Endothelial cell (in vitro differentiated cells): ENCODE measurements around the gene LAIR2. TPM values are rescaled to one million over a fixed set of nuclear protein-coding genes. Genes with fewer than 3 reads are reported as not detected.
"Not testable (repeated sequence)": the region's sequence is repeated elsewhere in the genome, so short reads cannot be mapped to it uniquely, and the experiment has no call there.

Experiments used
- DNase-seq: peaks from one replicate; pipeline ENCODE4 v3.0.0; 2021; ENCODE audit warnings: low spot score
- H3K27ac Mint-ChIP-seq: one replicate; pipeline ENCODE4 v1.8.0; 2021; ENCODE audit warnings: mixed read lengths, inconsistent platforms; ENCODE audit not compliant: unreplicated experiment
- H3K27me3 Mint-ChIP-seq: one replicate; pipeline ENCODE4 v1.8.0; 2021; ENCODE audit warnings: mild to moderate bottlenecking, moderate library complexity, mixed read lengths, inconsistent platforms; ENCODE audit not compliant: unreplicated experiment
- H3K36me3 Mint-ChIP-seq: one replicate; pipeline ENCODE4 v1.8.0; 2021; ENCODE audit warnings: mild to moderate bottlenecking, low read depth, mixed read lengths, inconsistent platforms; ENCODE audit not compliant: unreplicated experiment
- H3K4me1 Mint-ChIP-seq: one replicate; pipeline ENCODE4 v1.8.0; 2021; ENCODE audit warnings: mild to moderate bottlenecking, mixed read lengths, inconsistent platforms; ENCODE audit not compliant: unreplicated experiment
- H3K4me3 Mint-ChIP-seq: one replicate; pipeline ENCODE4 v1.8.0; 2021; ENCODE audit warnings: mild to moderate bottlenecking, mixed read lengths, inconsistent platforms; ENCODE audit not compliant: unreplicated experiment
- H3K9me3 Mint-ChIP-seq: one replicate; pipeline ENCODE4 v1.8.0; 2021; ENCODE audit warnings: mixed read lengths, inconsistent platforms; ENCODE audit not compliant: unreplicated experiment
- total RNA-seq: library from RNA; stranded (reverse); fragmentation: NEBNext Ultra II Directional; extraction: Animal tissue kit (Norgen Biotek cat#: 25700); gene quantifications from one replicate; pipeline ENCODE4 v1.2.1, GENCODE V29; 2021; ENCODE audit not compliant: unreplicated experiment
- TF ChIP-seq, protein P1 (sequence below): fragments of 200-600 bp; sonication (generic); IDR thresholded peaks from one replicate; pipeline ENCODE4 v1.5.0; 2021; ENCODE audit warnings: antibody characterized with exemption; ENCODE audit not compliant: unreplicated experiment

Gene LAIR2
- total RNA-seq, 1 donor from 2014 or later = not detected

DNA sequence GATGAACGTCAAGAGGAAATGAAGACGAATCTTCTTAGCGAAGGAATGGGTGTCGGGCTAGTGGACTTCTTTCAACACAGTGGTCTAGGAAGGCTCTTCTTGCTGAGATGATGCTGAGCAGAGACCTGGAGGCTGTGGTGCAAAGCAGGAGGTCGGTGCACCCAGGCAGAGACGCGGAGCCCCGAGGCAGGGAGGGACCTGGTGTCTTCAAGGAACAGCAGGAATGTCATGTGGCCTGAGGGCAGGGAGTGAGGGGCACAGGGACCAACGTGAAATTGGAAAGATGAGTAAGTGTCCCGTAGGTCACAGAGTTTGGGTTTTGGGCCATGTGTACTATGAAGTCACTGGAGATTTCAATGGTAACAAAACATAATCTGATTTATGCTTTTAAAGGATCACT, 18.2 kb upstream of the LAIR2 start:
- Mint-ChIP-seq H3K4me1 (no peaks in the 10 kb centered on the region), H3K27me3 (peaks cover 1% of the 10 kb centered on the region), H3K4me3 (no peak overlapping the region), H3K36me3 (peaks cover 5% of the 10 kb centered on the region), H3K27ac (no peak overlapping the region), H3K9me3 (peaks cover 12% of the 10 kb centered on the region)
- TF ChIP-seq, protein P1, sequence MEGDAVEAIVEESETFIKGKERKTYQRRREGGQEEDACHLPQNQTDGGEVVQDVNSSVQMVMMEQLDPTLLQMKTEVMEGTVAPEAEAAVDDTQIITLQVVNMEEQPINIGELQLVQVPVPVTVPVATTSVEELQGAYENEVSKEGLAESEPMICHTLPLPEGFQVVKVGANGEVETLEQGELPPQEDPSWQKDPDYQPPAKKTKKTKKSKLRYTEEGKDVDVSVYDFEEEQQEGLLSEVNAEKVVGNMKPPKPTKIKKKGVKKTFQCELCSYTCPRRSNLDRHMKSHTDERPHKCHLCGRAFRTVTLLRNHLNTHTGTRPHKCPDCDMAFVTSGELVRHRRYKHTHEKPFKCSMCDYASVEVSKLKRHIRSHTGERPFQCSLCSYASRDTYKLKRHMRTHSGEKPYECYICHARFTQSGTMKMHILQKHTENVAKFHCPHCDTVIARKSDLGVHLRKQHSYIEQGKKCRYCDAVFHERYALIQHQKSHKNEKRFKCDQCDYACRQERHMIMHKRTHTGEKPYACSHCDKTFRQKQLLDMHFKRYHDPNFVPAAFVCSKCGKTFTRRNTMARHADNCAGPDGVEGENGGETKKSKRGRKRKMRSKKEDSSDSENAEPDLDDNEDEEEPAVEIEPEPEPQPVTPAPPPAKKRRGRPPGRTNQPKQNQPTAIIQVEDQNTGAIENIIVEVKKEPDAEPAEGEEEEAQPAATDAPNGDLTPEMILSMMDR = no peak
- no peak for DNase-seq

DNA sequence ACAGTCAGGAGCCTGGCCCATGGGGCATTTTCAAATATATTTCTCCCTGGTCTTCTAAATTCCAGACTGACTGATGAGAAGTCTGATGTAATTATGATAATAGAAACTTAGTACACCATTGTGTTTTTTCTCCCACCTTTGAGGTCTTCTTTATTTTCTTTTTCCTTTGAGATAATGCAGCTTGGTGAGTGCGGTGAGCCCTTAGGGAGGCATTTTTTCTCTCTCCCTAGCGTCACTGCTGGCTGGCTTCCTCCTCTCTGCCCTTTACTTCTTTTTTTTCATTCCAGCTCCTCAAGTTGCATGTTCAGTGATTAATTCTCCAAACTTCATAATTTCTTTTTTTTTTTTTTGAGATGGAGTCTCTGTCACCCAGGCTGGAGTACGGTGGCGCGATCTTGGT, 16.8 kb upstream of the LAIR2 start:
- Mint-ChIP-seq H3K27me3 (peaks cover 1% of the 10 kb centered on the region), H3K4me3 (no peak overlapping the region), H3K36me3 (peaks cover 5% of the 10 kb centered on the region), H3K27ac (no peak overlapping the region), H3K4me1 (no peaks in the 10 kb centered on the region), H3K9me3 (peaks cover 15% of the 10 kb centered on the region)
- no peak for DNase-seq
- TF ChIP-seq, protein P1 = no peak

- peaks cover 5% of the 10 kb centered on the region for H3K27me3 Mint-ChIP-seq
- peaks cover 10% of the 10 kb centered on the region for H3K9me3 Mint-ChIP-seq
- TF ChIP-seq, protein P1 = no peak
- H3K36me3 Mint-ChIP-seq = peaks cover 9% of the 10 kb centered on the region
- H3K4me1 Mint-ChIP-seq = no peaks in the 10 kb centered on the region
- DNase-seq = no peak
- no peak overlapping the region for H3K4me3 Mint-ChIP-seq
- H3K27ac Mint-ChIP-seq = no peak overlapping the region
Measured at GRCh38 chr19:54489341-54489740, 13.3 kb upstream of the LAIR2 start.

DNA sequence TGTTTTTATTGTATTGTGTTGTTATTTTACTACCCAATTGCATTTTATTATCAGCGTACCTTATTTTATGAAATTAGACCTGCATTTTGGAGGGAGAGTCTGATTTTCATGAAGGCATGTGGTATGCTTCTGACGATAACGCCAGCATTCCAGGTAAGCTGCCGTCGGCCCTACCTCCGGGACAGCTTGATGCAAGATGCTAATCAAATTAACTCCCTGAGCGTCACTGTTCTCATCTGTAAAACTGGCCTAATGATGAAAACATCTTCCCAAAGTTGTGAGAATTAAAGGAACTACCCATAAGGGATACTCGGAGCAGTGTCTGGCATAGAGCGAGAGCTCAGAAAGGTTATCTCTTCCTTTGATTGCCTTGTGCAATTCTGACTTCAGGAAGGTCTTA, 12.9 kb upstream of the LAIR2 start:
- H3K9me3 Mint-ChIP-seq = peaks cover 10% of the 10 kb centered on the region
- H3K36me3 Mint-ChIP-seq = peaks cover 10% of the 10 kb centered on the region
- TF ChIP-seq, protein P1 = no peak
- H3K27ac Mint-ChIP-seq = no peak overlapping the region
- H3K4me3 Mint-ChIP-seq = no peak overlapping the region
- no peaks in the 10 kb centered on the region for H3K4me1 Mint-ChIP-seq
- peaks cover 5% of the 10 kb centered on the region for H3K27me3 Mint-ChIP-seq
- DNase-seq = no peak

DNA sequence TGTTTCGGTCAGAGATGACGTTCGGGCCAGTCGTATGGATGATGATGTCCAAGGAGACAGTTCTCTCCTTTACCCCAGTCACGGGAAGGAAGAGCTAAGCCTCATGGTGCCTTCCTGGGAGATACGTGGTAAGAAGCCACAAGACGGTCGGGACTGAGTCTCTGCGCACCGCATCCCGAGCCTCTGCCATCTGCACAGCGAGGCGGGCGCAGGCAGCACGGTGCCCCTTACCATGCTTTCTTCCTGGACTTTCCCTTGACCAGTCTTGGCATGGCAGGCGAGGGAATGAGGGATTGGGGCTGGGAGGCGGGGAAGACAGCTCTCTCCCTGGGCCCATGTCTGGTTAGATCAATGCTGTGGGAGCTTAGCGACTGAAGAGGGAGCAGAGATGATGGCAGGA, 10.1 kb upstream of the LAIR2 start:
- no peak for DNase-seq
- H3K27me3 Mint-ChIP-seq = peaks cover 9% of the 10 kb centered on the region
- TF ChIP-seq, protein P1 = no peak
- H3K27ac Mint-ChIP-seq = no peak overlapping the region
- peaks cover 15% of the 10 kb centered on the region for H3K9me3 Mint-ChIP-seq
- peaks cover 12% of the 10 kb centered on the region for H3K36me3 Mint-ChIP-seq
- H3K4me1 Mint-ChIP-seq = no peaks in the 10 kb centered on the region
- no peak overlapping the region for H3K4me3 Mint-ChIP-seq

DNA sequence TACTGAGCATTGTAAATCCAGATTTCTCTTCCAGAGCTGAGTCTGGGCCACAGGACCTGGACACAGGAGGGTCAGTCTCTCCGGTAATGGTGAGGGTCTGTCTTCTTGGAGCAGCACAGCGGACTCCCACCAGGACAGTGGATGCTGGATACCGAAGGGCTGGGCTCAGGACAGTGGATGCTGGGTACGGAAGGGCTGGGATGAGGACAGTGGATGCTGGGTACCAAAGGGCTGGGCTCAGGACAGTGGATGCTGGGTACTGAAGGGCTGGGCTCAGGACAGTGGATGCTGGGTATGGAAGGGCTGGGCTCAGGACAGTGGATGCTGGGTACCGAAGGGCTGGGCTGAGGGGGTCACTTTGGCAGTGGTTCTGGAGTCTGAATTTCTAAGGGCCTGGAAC, 9.6 kb upstream of the LAIR2 start:
- Mint-ChIP-seq H3K27ac (peak overlapping the region; percentile 36), H3K36me3 (peaks cover 12% of the 10 kb centered on the region), H3K9me3 (peaks cover 17% of the 10 kb centered on the region)
- not testable (repeated sequence) for DNase-seq, H3K4me1 Mint-ChIP-seq, H3K4me3 Mint-ChIP-seq, H3K27me3 Mint-ChIP-seq
